HG03354 (cell line): ENCODE data around the gene FAM237A.

Source experiments
- ATAC-seq: cut with Tn5 transposase; IDR thresholded peaks from one replicate; pipeline ENCODE4 v1.9.1; 2021; ENCODE audit warnings: mild to moderate bottlenecking; ENCODE audit not compliant: unreplicated experiment, poor library complexity, severe bottlenecking

The FAM237A gene

DNA sequence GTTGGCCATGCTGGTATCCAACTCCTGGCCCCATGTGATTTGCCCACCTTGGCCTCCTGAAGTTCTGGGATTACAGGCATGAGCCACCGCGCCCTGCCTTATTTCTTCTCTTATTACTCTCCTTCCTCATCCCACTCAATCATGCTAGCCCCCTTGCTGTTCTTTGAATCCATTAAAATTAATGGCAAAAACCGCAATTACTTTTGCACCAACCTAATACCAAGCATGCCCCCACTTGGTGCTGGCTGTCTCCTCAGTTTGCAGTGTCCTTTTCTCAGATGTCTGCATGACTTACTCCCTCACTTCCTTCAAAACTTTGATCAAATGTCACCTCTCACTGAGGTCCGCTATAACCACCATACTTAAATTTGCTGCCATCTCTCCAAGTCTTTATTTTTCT is 41.3 kb downstream of the FAM237A start:
- ATAC-seq: no peak

DNA sequence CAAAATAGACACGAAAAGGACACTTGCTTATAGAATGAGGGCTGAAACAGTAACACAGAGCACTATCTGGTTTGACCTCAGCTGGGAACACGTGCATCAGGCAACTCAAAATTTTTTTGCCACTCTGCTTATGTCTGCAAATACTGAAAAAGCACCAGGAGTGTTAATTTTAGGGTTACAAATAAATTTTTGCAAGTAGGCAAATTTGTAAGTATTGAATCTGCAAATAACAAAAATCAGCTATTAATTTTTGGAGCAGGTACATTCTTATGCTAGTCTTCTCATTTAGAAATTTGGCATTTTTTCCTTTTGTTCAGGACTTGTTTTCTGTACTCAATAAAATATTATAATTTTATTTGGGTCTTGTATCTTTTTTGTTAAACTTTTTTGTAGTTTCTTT is 46.2 kb downstream of the FAM237A start:
- no peak for ATAC-seq

DNA sequence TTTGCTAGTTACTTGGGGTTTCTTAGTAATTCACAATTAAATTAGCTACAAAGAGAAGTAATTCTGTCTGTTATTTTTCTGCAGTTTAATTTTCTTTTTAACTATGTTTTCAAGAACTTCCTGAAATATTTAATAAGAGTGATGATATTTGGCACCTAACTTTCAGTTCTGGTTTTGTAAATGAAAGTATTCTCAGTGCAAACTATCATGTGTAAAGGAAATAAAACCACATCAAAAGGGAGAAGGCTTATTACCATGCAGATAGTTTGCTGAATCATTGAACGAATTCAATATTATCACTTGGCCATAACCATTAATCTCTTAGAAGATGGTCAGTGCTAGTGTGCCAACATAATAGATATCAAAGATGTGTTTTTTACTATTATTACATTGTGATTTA is 46.7 kb downstream of the FAM237A start:
- ATAC-seq: no peak

DNA sequence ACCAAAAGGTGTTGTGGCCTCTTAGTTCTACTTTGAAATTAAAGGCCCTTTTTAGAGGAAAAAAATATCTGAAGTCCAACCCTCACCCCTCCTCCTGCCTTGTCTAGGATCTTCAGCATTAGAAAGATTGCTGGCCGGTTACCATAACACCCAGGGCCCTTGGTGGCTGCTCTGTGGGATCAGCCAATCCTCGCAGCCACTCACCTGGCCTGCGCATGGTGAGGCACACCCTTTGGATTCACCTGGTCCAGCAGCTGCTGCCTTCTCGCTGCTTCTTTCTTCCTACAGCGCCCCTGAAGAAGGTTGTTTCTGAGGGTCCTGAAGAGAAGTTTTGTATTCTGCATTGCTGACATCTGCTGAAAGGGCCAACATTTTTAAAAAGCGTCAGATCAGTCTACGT is 50.7 kb downstream of the FAM237A start:
- ATAC-seq: no peak

DNA sequence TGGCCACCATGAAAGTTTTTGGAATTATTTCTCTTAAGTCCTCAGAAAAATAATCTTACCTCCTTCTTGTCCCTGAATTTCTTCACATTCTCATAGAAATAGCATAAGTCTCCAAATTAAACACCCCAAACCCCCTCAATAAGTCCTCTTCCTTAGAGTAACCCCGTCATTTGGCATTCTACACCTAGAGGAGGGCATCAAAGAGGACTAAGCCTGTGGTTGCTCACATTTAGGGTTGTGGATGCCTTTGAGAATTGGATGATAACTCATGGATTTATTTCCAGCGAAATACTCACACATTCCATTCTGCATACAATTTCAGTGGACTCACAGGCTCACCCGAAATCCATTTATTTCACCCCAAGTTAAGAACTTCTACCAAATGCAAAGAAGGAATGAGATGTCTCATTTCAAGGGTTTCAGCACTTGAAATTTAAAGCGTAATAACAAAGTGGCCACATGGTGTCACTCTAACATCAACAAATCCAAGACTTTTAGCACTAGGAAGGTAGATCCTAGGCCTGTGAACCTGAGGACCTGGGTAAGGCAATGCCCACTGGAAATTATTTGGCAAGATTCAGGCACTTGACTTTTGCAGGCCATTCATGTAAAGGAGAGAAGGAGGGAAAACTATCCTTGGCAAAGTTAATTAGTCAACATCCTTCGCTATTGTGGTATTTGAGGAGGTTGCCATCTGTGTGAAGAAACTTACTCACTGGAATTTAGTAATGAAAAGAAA is 51.3 kb downstream of the FAM237A start:
- no peak for ATAC-seq

DNA sequence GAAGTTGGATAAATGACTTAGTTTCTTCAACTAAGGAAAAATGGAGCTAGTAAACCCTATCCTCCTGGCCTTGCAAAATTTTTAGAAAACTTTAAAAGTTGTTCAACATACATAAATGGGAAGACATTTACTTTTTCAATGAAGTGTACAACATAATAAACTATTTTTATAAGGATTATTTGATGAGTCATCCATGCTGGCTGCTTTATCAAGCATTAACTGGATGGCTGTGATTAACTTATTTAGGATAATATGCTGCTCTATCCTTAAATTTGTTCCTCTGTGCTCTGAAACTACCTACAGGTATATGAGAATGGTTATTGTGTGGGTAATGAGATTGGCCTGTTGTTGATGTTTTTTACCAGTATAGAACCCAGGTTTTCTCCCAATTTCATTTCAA is 54.6 kb downstream of the FAM237A start:
- no peak for ATAC-seq

DNA sequence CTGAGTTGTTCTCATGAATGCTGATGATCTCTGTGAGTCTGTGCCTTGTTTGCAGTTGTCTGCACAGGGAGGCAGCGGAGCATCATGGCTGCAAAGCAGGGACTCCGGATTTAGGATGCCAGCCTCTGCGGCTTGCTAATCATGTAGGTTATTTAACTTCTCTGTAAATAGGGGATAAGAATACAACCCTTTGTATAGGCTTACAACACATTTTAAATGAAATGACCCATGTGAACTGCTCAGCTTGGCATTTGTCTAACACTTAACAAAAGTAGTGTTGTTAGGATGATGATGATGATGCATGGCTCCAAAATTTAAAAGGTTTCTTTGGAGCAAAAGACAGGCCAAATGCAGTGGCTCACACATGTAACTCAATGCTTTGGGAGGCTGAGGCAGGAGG is 56.5 kb downstream of the FAM237A start:
- ATAC-seq: no peak
